H9 (cell line): Measurements from ENCODE around the gene GAK. TPM values are rescaled to one million over a fixed set of nuclear protein-coding genes. Genes with fewer than 3 reads are reported as not detected.
"Not testable (repeated sequence)": the region's sequence is repeated elsewhere in the genome, so short reads cannot be mapped to it uniquely, and the experiment has no call there.

ENCODE experiments used
- DNase-seq: peaks from one replicate; pipeline ENCODE4 v3.0.0-alpha.2; 2017
- H2AFZ ChIP-seq: one replicate; pipeline ENCODE4 v1.6.1; 2013; ENCODE audit warnings: mild to moderate bottlenecking, low read length, control low read depth, moderate library complexity
- H2AK5ac ChIP-seq: 2 replicates; pipeline ENCODE4 v1.6.1; 2013; ENCODE audit warnings: low read length, control low read depth, mixed read lengths; ENCODE audit not compliant: insufficient read length
- H2BK120ac ChIP-seq: one replicate; pipeline ENCODE4 v1.6.1; 2013; ENCODE audit warnings: low read depth, mild to moderate bottlenecking, low read length, control low read depth, inconsistent platforms; ENCODE audit not compliant: poor library complexity, severe bottlenecking
- H2BK12ac ChIP-seq: 2 replicates; pipeline ENCODE4 v1.6.1; 2013; ENCODE audit warnings: low read length, control low read depth, mixed read lengths, low read depth; ENCODE audit not compliant: insufficient read length
- H2BK15ac ChIP-seq: 2 replicates; pipeline ENCODE4 v1.6.1; 2013; ENCODE audit warnings: low read depth, low read length, control low read depth
- H2BK20ac ChIP-seq: one replicate; pipeline ENCODE4 v1.6.1; 2013; ENCODE audit warnings: low read depth, mild to moderate bottlenecking, low read length, control low read depth, inconsistent platforms; ENCODE audit not compliant: poor library complexity, severe bottlenecking
- H2BK5ac ChIP-seq: 2 replicates; pipeline ENCODE4 v1.6.1; 2013; ENCODE audit warnings: low read length, control low read depth, mixed read lengths; ENCODE audit not compliant: insufficient read length
- H3K14ac ChIP-seq: 2 replicates; pipeline ENCODE4 v1.6.1; 2013; ENCODE audit warnings: low read length, control low read depth; ENCODE audit not compliant: insufficient read depth
- H3K18ac ChIP-seq: 2 replicates; pipeline ENCODE4 v1.6.1; 2013; ENCODE audit warnings: low read depth, mild to moderate bottlenecking, mixed read lengths, low read length, control low read depth; ENCODE audit not compliant: insufficient read length
- H3K23ac ChIP-seq: 2 replicates; pipeline ENCODE4 v1.6.1; 2013; ENCODE audit warnings: low read length, control low read depth, mixed read lengths, low read depth; ENCODE audit not compliant: insufficient read length
- H3K23me2 ChIP-seq: 2 replicates; pipeline ENCODE4 v1.6.1; 2013; ENCODE audit warnings: low read depth, mild to moderate bottlenecking, mixed read lengths, low read length, control low read depth; ENCODE audit not compliant: insufficient read length, poor library complexity, severe bottlenecking
- H3K27ac ChIP-seq: 2 replicates; pipeline ENCODE4 v1.5.1; 2013; ENCODE audit warnings: low read length, control low read depth, mixed read lengths, low read depth; ENCODE audit not compliant: insufficient read length
- H3K27me3 ChIP-seq: 2 replicates; pipeline ENCODE4 v1.6.1; 2013; ENCODE audit warnings: low read length, control low read depth, inconsistent platforms; ENCODE audit not compliant: insufficient read depth
- H3K4ac ChIP-seq: 2 replicates; pipeline ENCODE4 v1.6.1; 2013; ENCODE audit warnings: low read depth, mild to moderate bottlenecking, control low read depth, inconsistent platforms, low read length, moderate library complexity
- H3K4me1 ChIP-seq: 2 replicates; pipeline ENCODE4 v1.6.1; 2013; ENCODE audit warnings: low read length, control low read depth, inconsistent platforms; ENCODE audit not compliant: insufficient read depth
- H3K4me2 ChIP-seq: 2 replicates; pipeline ENCODE4 v1.6.1; 2013; ENCODE audit warnings: low read length, control low read depth, mixed read lengths; ENCODE audit not compliant: insufficient read length, insufficient read depth
- H3K56ac ChIP-seq: 2 replicates; pipeline ENCODE4 v1.6.1; 2013; ENCODE audit warnings: low read depth, mild to moderate bottlenecking, mixed read lengths, low read length, control low read depth; ENCODE audit not compliant: insufficient read length
- H3K79me1 ChIP-seq: 2 replicates; pipeline ENCODE4 v1.6.1; 2013; ENCODE audit warnings: low read depth, mild to moderate bottlenecking, moderate library complexity, low read length, control low read depth, inconsistent platforms; ENCODE audit not compliant: insufficient read depth, poor library complexity, severe bottlenecking
- H3K79me2 ChIP-seq: 2 replicates; pipeline ENCODE4 v1.6.1; 2013; ENCODE audit warnings: low read length, control low read depth, inconsistent platforms; ENCODE audit not compliant: insufficient read depth
- H3K9ac ChIP-seq: 2 replicates; pipeline ENCODE4 v1.6.1; 2013; ENCODE audit warnings: low read length, control low read depth, mixed read lengths; ENCODE audit not compliant: insufficient read length; ENCODE audit errors: extremely low read depth
- H3K9me3 ChIP-seq: one replicate; pipeline ENCODE4 v1.6.1; 2013; ENCODE audit warnings: low read depth, low read length, inconsistent platforms; ENCODE audit not compliant: control insufficient read depth
- H3T11ph ChIP-seq: one replicate; pipeline ENCODE4 v1.6.1; 2013; ENCODE audit warnings: mild to moderate bottlenecking, low read length, control low read depth, inconsistent platforms
- H4K20me1 ChIP-seq: one replicate; pipeline ENCODE4 v1.6.1; 2013; ENCODE audit not compliant: control insufficient read depth, insufficient read length, insufficient read depth
- H4K5ac ChIP-seq: 2 replicates; pipeline ENCODE4 v1.6.1; 2013; ENCODE audit warnings: low read depth, mild to moderate bottlenecking, mixed read lengths, low read length, control low read depth; ENCODE audit not compliant: insufficient read length
- H4K8ac ChIP-seq: replicated peaks from 2 replicates; pipeline ENCODE4 v1.6.1; 2013; ENCODE audit warnings: low read length, control low read depth, mixed read lengths, low read depth; ENCODE audit not compliant: insufficient read length
- H4K91ac ChIP-seq: 2 replicates; pipeline ENCODE4 v1.6.1; 2013; ENCODE audit warnings: low read depth, mild to moderate bottlenecking, moderate library complexity, mixed read lengths, low read length, control low read depth; ENCODE audit not compliant: insufficient read length
- H3K27ac Mint-ChIP-seq, 3 experiments: 2 replicates in 2 of 3; 3 replicates in 1 of 3; pipeline ENCODE4 v1.8.0; 2020 to 2021; ENCODE audit warnings: mixed read lengths in 3 of 3, mild to moderate bottlenecking in 1 of 3, moderate library complexity in 1 of 3
- H3K27me3 Mint-ChIP-seq: 2 replicates; pipeline ENCODE4 v1.8.0; 2021; ENCODE audit warnings: low read depth, mild to moderate bottlenecking, moderate library complexity, mixed read lengths
- H3K36me3 Mint-ChIP-seq, 3 experiments: 2 replicates in 2 of 3; 3 replicates in 1 of 3; pipeline ENCODE4 v1.8.0; 2020 to 2021; ENCODE audit warnings: low read depth in 3 of 3, mixed read lengths in 3 of 3; ENCODE audit not compliant: insufficient read depth in 1 of 3
- H3K4me1 Mint-ChIP-seq, 2 experiments: 2 replicates each; pipeline ENCODE4 v1.8.0; 2020; ENCODE audit warnings: mixed read lengths in 2 of 2
- H3K4me3 Mint-ChIP-seq, 2 experiments: 2 replicates in 1 of 2; 3 replicates in 1 of 2; pipeline ENCODE4 v1.8.0; 2020 to 2021; ENCODE audit warnings: mild to moderate bottlenecking in 2 of 2, mixed read lengths in 2 of 2, moderate library complexity in 1 of 2
- H3K9me3 Mint-ChIP-seq, 2 experiments: 2 replicates in 1 of 2; 3 replicates in 1 of 2; pipeline ENCODE4 v1.8.0; 2020; ENCODE audit warnings: mild to moderate bottlenecking in 2 of 2, mixed read lengths in 2 of 2, moderate library complexity in 1 of 2
- WGBS: extraction: QIAGEN DNeasy Blood & Tissue Kit; methylation state at CpG from one replicate; pipeline ENCODE4 v1.1.7; 2013; ENCODE audit warnings: missing lambda C conversion rate, low lambda C conversion rate, mixed read lengths; ENCODE audit not compliant: insufficient read length; ENCODE audit errors: extremely low coverage; 5-methylcytosine and 5-hydroxymethylcytosine counted together
- total RNA-seq: library from RNA; stranded (reverse); gene quantifications from 2 replicates; pipeline ENCODE4 v1.2.1, GENCODE V29; 2021

The GAK gene
- total RNA-seq, 1 experiment from 2014 or later: 80.7 TPM

DNA sequence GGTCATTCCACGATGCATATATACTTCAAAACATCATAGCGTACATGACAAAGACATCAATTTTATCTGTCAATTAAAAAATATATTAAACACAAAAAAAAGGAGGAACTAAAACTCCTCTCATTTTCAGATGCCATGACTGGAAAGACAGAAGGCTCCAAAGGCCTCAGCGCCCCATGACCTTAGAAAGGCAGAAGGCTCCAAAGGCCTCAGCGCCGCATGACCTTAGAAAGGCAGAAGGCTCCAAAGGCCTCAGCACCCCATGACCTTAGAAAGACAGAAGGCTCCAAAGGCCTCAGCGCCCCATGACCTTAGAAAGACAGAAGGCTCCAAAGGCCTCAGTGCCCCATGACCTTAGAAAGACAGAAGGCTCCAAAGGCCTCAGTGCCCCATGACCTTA is 13.5 kb downstream of the GAK start:
- not testable (repeated sequence) for H3K4me3 Mint-ChIP-seq, H3K14ac ChIP-seq

More for the DNA sequence above, 13.5 kb downstream of the GAK start:
- not testable (repeated sequence) for H3K9me3 ChIP-seq, H3K4me1 ChIP-seq, H2BK5ac ChIP-seq, H3K4me2 ChIP-seq, H3K9me3 Mint-ChIP-seq, H3K27ac Mint-ChIP-seq, H2AFZ ChIP-seq, H3K4ac ChIP-seq, H3T11ph ChIP-seq, H4K91ac ChIP-seq, H4K8ac ChIP-seq, H3K79me1 ChIP-seq, H2AK5ac ChIP-seq, DNase-seq, H4K20me1 ChIP-seq, H3K4me1 Mint-ChIP-seq, H3K23me2 ChIP-seq, H2BK15ac ChIP-seq, H3K36me3 Mint-ChIP-seq, H3K27me3 ChIP-seq, H3K27ac ChIP-seq, H3K27me3 Mint-ChIP-seq, H3K23ac ChIP-seq, H3K18ac ChIP-seq, H3K56ac ChIP-seq, H3K9ac ChIP-seq, H2BK12ac ChIP-seq, H2BK20ac ChIP-seq, H2BK120ac ChIP-seq, H4K5ac ChIP-seq
- H3K79me2 ChIP-seq: peaks cover 17% of the 10 kb centered on the region; the same call in 1 of the 2 replicates
- no CpG with 5 or more reads among the region's 6 CpGs for WGBS
